Measurements from ENCODE around the gene PLCB1. TPM values are rescaled to one million over a fixed set of nuclear protein-coding genes. Genes with fewer than 3 reads are reported as not detected.
"Not testable (repeated sequence)": the region's sequence is repeated elsewhere in the genome, so short reads cannot be mapped to it uniquely, and the experiment has no call there.

PLCB1 gene
- polyA plus RNA-seq, 6 donors from 2014 or later, result 0.27 to 0.79 (median 0.54) TPM; not detected in 2

- ATAC-seq (ENCODE audit: low read depth in 2 of 2); H3K9me3 Mint-ChIP-seq; H3K27ac Mint-ChIP-seq; H3K4me3 Mint-ChIP-seq; H3K27me3 Mint-ChIP-seq; H3K36me3 Mint-ChIP-seq; H3K4me1 Mint-ChIP-seq; DNase-seq: not testable (repeated sequence)
Observed at GRCh38 chr20:8851919-8852318, 719.9 kb downstream of the PLCB1 start.

- H3K4me3 Mint-ChIP-seq; H3K27me3 Mint-ChIP-seq; H3K9me3 Mint-ChIP-seq; H3K27ac Mint-ChIP-seq; DNase-seq; ATAC-seq (ENCODE audit: low read depth in 2 of 2); H3K36me3 Mint-ChIP-seq; H3K4me1 Mint-ChIP-seq: not testable (repeated sequence)
Observed at GRCh38 chr20:8853211-8853610, 721.1 kb downstream of the PLCB1 start.

- Mint-ChIP-seq H3K27ac (no peak overlapping the region), H3K36me3 (no peaks in the 10 kb centered on the region), H3K27me3 (no peaks in the 10 kb centered on the region), H3K9me3 (peaks cover 0 to 8% (median 0%) of the 10 kb centered on the region in 7 donors), H3K4me1 (no peaks in the 10 kb centered on the region), H3K4me3 (no peak overlapping the region)
- DNase-seq, result peak; percentile 1
- ATAC-seq (ENCODE audit: low read depth in 2 of 2), result peak in 1 of 2 donors; percentile 52
Observed at GRCh38 chr20:8853805-8854338, 721.8 kb downstream of the PLCB1 start.

- Mint-ChIP-seq H3K4me1 (no peaks in the 10 kb centered on the region), H3K27me3 (no peaks in the 10 kb centered on the region), H3K9me3 (peaks cover 0 to 8% (median 0%) of the 10 kb centered on the region in 7 donors), H3K27ac (no peak overlapping the region), H3K36me3 (no peaks in the 10 kb centered on the region), H3K4me3 (no peak overlapping the region)
- DNase-seq (no peak), ATAC-seq (ENCODE audit: low read depth in 2 of 2) (no peak)
Observed at GRCh38 chr20:8854571-8854970, 722.5 kb downstream of the PLCB1 start.

GRCh38 chr20:8855315-8855714 is 723.2 kb downstream of the PLCB1 start:
- DNase-seq (no peak), ATAC-seq (ENCODE audit: low read depth in 2 of 2) (no peak)
- no peaks in the 10 kb centered on the region for H3K4me1 Mint-ChIP-seq
- no peak overlapping the region for H3K4me3 Mint-ChIP-seq
- peaks cover 0 to 8% (median 0%) of the 10 kb centered on the region in 7 donors for H3K9me3 Mint-ChIP-seq
- H3K27ac Mint-ChIP-seq, result no peak overlapping the region
- H3K27me3 Mint-ChIP-seq, result no peaks in the 10 kb centered on the region
- no peaks in the 10 kb centered on the region for H3K36me3 Mint-ChIP-seq

- DNase-seq (no peak), ATAC-seq (ENCODE audit: low read depth in 2 of 2) (no peak)
- Mint-ChIP-seq H3K4me3 (no peak overlapping the region), H3K27ac (no peak overlapping the region), H3K9me3 (peaks cover 0 to 8% (median 0%) of the 10 kb centered on the region in 7 donors), H3K36me3 (no peaks in the 10 kb centered on the region), H3K4me1 (no peaks in the 10 kb centered on the region), H3K27me3 (no peaks in the 10 kb centered on the region)
Observed at GRCh38 chr20:8856668-8857067, 724.6 kb downstream of the PLCB1 start.

- Mint-ChIP-seq H3K4me1 (no peaks in the 10 kb centered on the region), H3K4me3 (no peak overlapping the region), H3K27me3 (no peaks in the 10 kb centered on the region), H3K36me3 (no peaks in the 10 kb centered on the region), H3K9me3 (peaks cover 0 to 8% (median 0%) of the 10 kb centered on the region in 7 donors), H3K27ac (no peak overlapping the region)
- DNase-seq (no peak), ATAC-seq (ENCODE audit: low read depth in 2 of 2) (no peak)
Observed at GRCh38 chr20:8858181-8858787, 726.2 kb downstream of the PLCB1 start.

GRCh38 chr20:8860011-8860495 is 728.0 kb downstream of the PLCB1 start:
- no peak overlapping the region for H3K27ac Mint-ChIP-seq
- H3K4me3 Mint-ChIP-seq, result no peak overlapping the region
- peaks cover 0 to 8% (median 0%) of the 10 kb centered on the region in 7 donors for H3K9me3 Mint-ChIP-seq
- H3K27me3 Mint-ChIP-seq, result no peaks in the 10 kb centered on the region
- no peaks in the 10 kb centered on the region for H3K4me1 Mint-ChIP-seq
- DNase-seq (no peak), ATAC-seq (ENCODE audit: low read depth in 2 of 2) (no peak)
- H3K36me3 Mint-ChIP-seq, result no peaks in the 10 kb centered on the region

GRCh38 chr20:8862092-8862491 is 730.0 kb downstream of the PLCB1 start:
- H3K27me3 Mint-ChIP-seq, result no peaks in the 10 kb centered on the region
- no peak overlapping the region for H3K27ac Mint-ChIP-seq
- H3K4me3 Mint-ChIP-seq, result no peak overlapping the region
- ATAC-seq (ENCODE audit: low read depth in 2 of 2) (no peak), DNase-seq (no peak)
- no peaks in the 10 kb centered on the region for H3K36me3 Mint-ChIP-seq
- H3K9me3 Mint-ChIP-seq, result no peaks in the 10 kb centered on the region
- no peaks in the 10 kb centered on the region for H3K4me1 Mint-ChIP-seq

GRCh38 chr20:8865636-8866035 is 733.6 kb downstream of the PLCB1 start:
- Mint-ChIP-seq H3K27me3 (no peaks in the 10 kb centered on the region), H3K4me1 (no peaks in the 10 kb centered on the region), H3K4me3 (no peak overlapping the region), H3K9me3 (no peaks in the 10 kb centered on the region), H3K36me3 (no peaks in the 10 kb centered on the region), H3K27ac (no peak overlapping the region)
- ATAC-seq (ENCODE audit: low read depth in 2 of 2), result no peak
- no peak for DNase-seq

- DNase-seq (no peak), ATAC-seq (ENCODE audit: low read depth in 2 of 2) (no peak)
- no peaks in the 10 kb centered on the region for H3K4me1 Mint-ChIP-seq
- no peak overlapping the region for H3K4me3 Mint-ChIP-seq
- no peaks in the 10 kb centered on the region for H3K9me3 Mint-ChIP-seq
- no peaks in the 10 kb centered on the region for H3K36me3 Mint-ChIP-seq
- no peak overlapping the region for H3K27ac Mint-ChIP-seq
- no peaks in the 10 kb centered on the region for H3K27me3 Mint-ChIP-seq
Observed at GRCh38 chr20:8867038-8867740, 735.1 kb downstream of the PLCB1 start.

GRCh38 chr20:8870652-8871051 is 738.6 kb downstream of the PLCB1 start:
- no peaks in the 10 kb centered on the region for H3K36me3 Mint-ChIP-seq
- no peak overlapping the region for H3K4me3 Mint-ChIP-seq
- no peak overlapping the region for H3K27ac Mint-ChIP-seq
- H3K4me1 Mint-ChIP-seq, result no peaks in the 10 kb centered on the region
- DNase-seq (no peak), ATAC-seq (ENCODE audit: low read depth in 2 of 2) (no peak)
- H3K27me3 Mint-ChIP-seq, result no peaks in the 10 kb centered on the region
- H3K9me3 Mint-ChIP-seq, result no peaks in the 10 kb centered on the region

- Mint-ChIP-seq H3K27me3 (no peaks in the 10 kb centered on the region), H3K36me3 (no peaks in the 10 kb centered on the region), H3K9me3 (no peaks in the 10 kb centered on the region), H3K4me3 (no peak overlapping the region), H3K4me1 (no peaks in the 10 kb centered on the region), H3K27ac (no peak overlapping the region)
- DNase-seq (no peak), ATAC-seq (ENCODE audit: low read depth in 2 of 2) (no peak)
Observed at GRCh38 chr20:8874437-8874836, 742.4 kb downstream of the PLCB1 start.

GRCh38 chr20:8875586-8875985 is 743.5 kb downstream of the PLCB1 start:
- H3K27me3 Mint-ChIP-seq, result no peaks in the 10 kb centered on the region
- no peaks in the 10 kb centered on the region for H3K9me3 Mint-ChIP-seq
- no peaks in the 10 kb centered on the region for H3K4me1 Mint-ChIP-seq
- DNase-seq, result no peak
- no peak overlapping the region for H3K27ac Mint-ChIP-seq
- no peaks in the 10 kb centered on the region for H3K36me3 Mint-ChIP-seq
- H3K4me3 Mint-ChIP-seq, result no peak overlapping the region
- ATAC-seq (ENCODE audit: low read depth in 2 of 2), result no peak
